Measurements from ENCODE around the gene DCDC2.

DCDC2 gene

DNA sequence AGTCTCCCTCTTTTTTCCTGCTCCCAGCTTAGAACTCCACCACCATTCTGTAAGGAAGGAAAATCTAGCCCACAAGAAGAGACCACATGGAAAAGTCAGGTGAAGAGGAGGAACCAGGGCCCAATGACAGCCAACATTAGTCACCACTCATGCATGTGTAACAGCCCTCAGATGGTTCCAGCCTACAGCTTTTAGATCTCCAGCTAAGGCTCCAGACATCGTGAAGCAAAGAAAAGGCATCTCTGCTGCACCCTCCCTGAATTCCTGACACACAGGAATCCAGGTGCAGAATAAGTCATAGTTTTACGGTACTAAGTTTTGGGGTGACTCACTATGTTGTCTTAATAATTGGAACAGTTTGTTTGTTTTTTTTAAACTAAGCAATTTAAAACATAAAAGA, 25.5 kb downstream of the DCDC2 start:
- no peak for DNase-seq (ENCODE audit: extremely low spot score)
- TF ChIP-seq TARDBP (IDR thresholded peaks at IDR 0.05) (no peak), SP1 (IDR thresholded peaks at IDR 0.05) (no peak), ZNF384 (IDR thresholded peaks at IDR 0.05) (no peak), BHLHE40 (IDR thresholded peaks at IDR 0.05; ENCODE audit: borderline replicate concordance) (no peak), CTBP1 (IDR thresholded peaks at IDR 0.05; ENCODE audit: borderline replicate concordance) (no peak), ARNT (IDR thresholded peaks at IDR 0.05) (no peak), NFRKB (IDR thresholded peaks at IDR 0.05) (no peak), FOXK2 (IDR thresholded peaks at IDR 0.05) (no peak), ELF4 (IDR thresholded peaks at IDR 0.05) (no peak), L3MBTL2 (conservative IDR thresholded peaks at IDR 0.05) (no peak), SUZ12 (IDR thresholded peaks at IDR 0.05) (no peak), FOXA1 (IDR thresholded peaks at IDR 0.05) (no peak), HDGF (IDR thresholded peaks at IDR 0.05; ENCODE audit: borderline replicate concordance) (no peak), FOXM1 (IDR thresholded peaks at IDR 0.05; ENCODE audit: borderline replicate concordance) (no peak)
- TF ChIP-seq, protein P1, sequence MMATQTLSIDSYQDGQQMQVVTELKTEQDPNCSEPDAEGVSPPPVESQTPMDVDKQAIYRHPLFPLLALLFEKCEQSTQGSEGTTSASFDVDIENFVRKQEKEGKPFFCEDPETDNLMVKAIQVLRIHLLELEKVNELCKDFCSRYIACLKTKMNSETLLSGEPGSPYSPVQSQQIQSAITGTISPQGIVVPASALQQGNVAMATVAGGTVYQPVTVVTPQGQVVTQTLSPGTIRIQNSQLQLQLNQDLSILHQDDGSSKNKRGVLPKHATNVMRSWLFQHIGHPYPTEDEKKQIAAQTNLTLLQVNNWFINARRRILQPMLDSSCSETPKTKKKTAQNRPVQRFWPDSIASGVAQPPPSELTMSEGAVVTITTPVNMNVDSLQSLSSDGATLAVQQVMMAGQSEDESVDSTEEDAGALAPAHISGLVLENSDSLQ (IDR thresholded peaks at IDR 0.05) = no peak
- ChIA-PET POLR2A (no interaction called here), CTCF (interaction anchor here (1.1 kb wide), 1 partner anchor 28 kb away, joined by 4 read pairs; no protein-coding TSS in a partner anchor)

GRCh38 chr6:24330137-24330732, 27.6 kb downstream of the DCDC2 start:
- CTCF ChIA-PET = no interaction called here
- TF ChIP-seq ZNF384 (IDR thresholded peaks at IDR 0.05) = no peak
- TF ChIP-seq ARNT (IDR thresholded peaks at IDR 0.05) = no peak
- TF ChIP-seq, protein P1 (IDR thresholded peaks at IDR 0.05) = no peak
- no peak for TF ChIP-seq HDGF (IDR thresholded peaks at IDR 0.05; ENCODE audit: borderline replicate concordance)
- no peak for TF ChIP-seq BHLHE40 (IDR thresholded peaks at IDR 0.05; ENCODE audit: borderline replicate concordance)
- TF ChIP-seq FOXK2 (IDR thresholded peaks at IDR 0.05) = no peak
- no peak for TF ChIP-seq FOXA1 (IDR thresholded peaks at IDR 0.05)
- TF ChIP-seq FOXM1 (IDR thresholded peaks at IDR 0.05; ENCODE audit: borderline replicate concordance) = no peak
- no peak for TF ChIP-seq SP1 (IDR thresholded peaks at IDR 0.05)
- no peak for DNase-seq (ENCODE audit: extremely low spot score)
- POLR2A ChIA-PET = no interaction called here

GRCh38 chr6:24329451-24329850, 28.4 kb downstream of the DCDC2 start:
- ChIA-PET CTCF (no interaction called here), POLR2A (no interaction called here)
- no peak for DNase-seq (ENCODE audit: extremely low spot score)
- no peak for TF ChIP-seq FOXM1 (IDR thresholded peaks at IDR 0.05; ENCODE audit: borderline replicate concordance)
- TF ChIP-seq TARDBP (IDR thresholded peaks at IDR 0.05) = no peak
- TF ChIP-seq BHLHE40 (IDR thresholded peaks at IDR 0.05; ENCODE audit: borderline replicate concordance) = no peak
- no peak for TF ChIP-seq ZNF384 (IDR thresholded peaks at IDR 0.05)
- TF ChIP-seq ELF4 (IDR thresholded peaks at IDR 0.05) = no peak
- no peak for TF ChIP-seq FOXK2 (IDR thresholded peaks at IDR 0.05)
- TF ChIP-seq SP1 (IDR thresholded peaks at IDR 0.05) = no peak
- TF ChIP-seq, protein P1 (IDR thresholded peaks at IDR 0.05) = no peak
- TF ChIP-seq FOXA1 (IDR thresholded peaks at IDR 0.05) = no peak
- no peak for TF ChIP-seq L3MBTL2 (conservative IDR thresholded peaks at IDR 0.05)
- no peak for TF ChIP-seq NFRKB (IDR thresholded peaks at IDR 0.05)
- TF ChIP-seq CTBP1 (IDR thresholded peaks at IDR 0.05; ENCODE audit: borderline replicate concordance) = no peak
- TF ChIP-seq ARNT (IDR thresholded peaks at IDR 0.05) = no peak
- TF ChIP-seq HDGF (IDR thresholded peaks at IDR 0.05; ENCODE audit: borderline replicate concordance) = no peak
- no peak for TF ChIP-seq SUZ12 (IDR thresholded peaks at IDR 0.05)
- no peak for TF ChIP-seq LEF1 (IDR thresholded peaks at IDR 0.05; ENCODE audit: borderline replicate concordance)

GRCh38 chr6:24329022-24329421, 28.8 kb downstream of the DCDC2 start:
- CTCF ChIA-PET = no interaction called here
- TF ChIP-seq ELF4 (IDR thresholded peaks at IDR 0.05) (no peak), TARDBP (IDR thresholded peaks at IDR 0.05) (no peak), L3MBTL2 (conservative IDR thresholded peaks at IDR 0.05) (no peak), FOXM1 (IDR thresholded peaks at IDR 0.05; ENCODE audit: borderline replicate concordance) (no peak), ZNF384 (IDR thresholded peaks at IDR 0.05) (no peak), FOXK2 (IDR thresholded peaks at IDR 0.05) (no peak), FOXA1 (IDR thresholded peaks at IDR 0.05) (no peak), HDGF (IDR thresholded peaks at IDR 0.05; ENCODE audit: borderline replicate concordance) (no peak)
- no peak for DNase-seq (ENCODE audit: extremely low spot score)
- POLR2A ChIA-PET = no interaction called here

GRCh38 chr6:24327756-24328155, 30.1 kb downstream of the DCDC2 start:
- no peak for DNase-seq (ENCODE audit: extremely low spot score)
- TF ChIP-seq, protein P1 (IDR thresholded peaks at IDR 0.05) = no peak
- TF ChIP-seq FOXM1 (IDR thresholded peaks at IDR 0.05; ENCODE audit: borderline replicate concordance) = no peak
- TF ChIP-seq FOXA1 (IDR thresholded peaks at IDR 0.05) = no peak
- no peak for TF ChIP-seq BHLHE40 (IDR thresholded peaks at IDR 0.05; ENCODE audit: borderline replicate concordance)
- no peak for TF ChIP-seq ELF4 (IDR thresholded peaks at IDR 0.05)
- TF ChIP-seq CTBP1 (IDR thresholded peaks at IDR 0.05; ENCODE audit: borderline replicate concordance) = no peak
- ChIA-PET CTCF (interaction anchor here (0.6 kb wide), 1 partner anchor 30 kb away, joined by 3 read pairs; the partner anchor contains the start of gene DCDC2), POLR2A (no interaction called here)

GRCh38 chr6:24325978-24326377, 31.9 kb downstream of the DCDC2 start:
- POLR2A ChIA-PET = interaction anchor here (0.8 kb wide), 1 partner anchor 34 kb away, joined by 3 read pairs; no protein-coding TSS in a partner anchor
- DNase-seq (ENCODE audit: extremely low spot score) = no peak
- CTCF ChIA-PET = interaction anchor here (0.6 kb wide), 1 partner anchor 34 kb away, joined by 3 read pairs; no protein-coding TSS in a partner anchor
- TF ChIP-seq SUZ12 (IDR thresholded peaks at IDR 0.05) (no peak), CTBP1 (IDR thresholded peaks at IDR 0.05; ENCODE audit: borderline replicate concordance) (no peak), L3MBTL2 (conservative IDR thresholded peaks at IDR 0.05) (no peak), FOXM1 (IDR thresholded peaks at IDR 0.05; ENCODE audit: borderline replicate concordance) (no peak), TARDBP (IDR thresholded peaks at IDR 0.05) (no peak)
- TF ChIP-seq, protein P1 (IDR thresholded peaks at IDR 0.05) = no peak

Data from HEK293T (cell line).